Measurements from ENCODE around the gene PI16.

The PI16 gene

DNA sequence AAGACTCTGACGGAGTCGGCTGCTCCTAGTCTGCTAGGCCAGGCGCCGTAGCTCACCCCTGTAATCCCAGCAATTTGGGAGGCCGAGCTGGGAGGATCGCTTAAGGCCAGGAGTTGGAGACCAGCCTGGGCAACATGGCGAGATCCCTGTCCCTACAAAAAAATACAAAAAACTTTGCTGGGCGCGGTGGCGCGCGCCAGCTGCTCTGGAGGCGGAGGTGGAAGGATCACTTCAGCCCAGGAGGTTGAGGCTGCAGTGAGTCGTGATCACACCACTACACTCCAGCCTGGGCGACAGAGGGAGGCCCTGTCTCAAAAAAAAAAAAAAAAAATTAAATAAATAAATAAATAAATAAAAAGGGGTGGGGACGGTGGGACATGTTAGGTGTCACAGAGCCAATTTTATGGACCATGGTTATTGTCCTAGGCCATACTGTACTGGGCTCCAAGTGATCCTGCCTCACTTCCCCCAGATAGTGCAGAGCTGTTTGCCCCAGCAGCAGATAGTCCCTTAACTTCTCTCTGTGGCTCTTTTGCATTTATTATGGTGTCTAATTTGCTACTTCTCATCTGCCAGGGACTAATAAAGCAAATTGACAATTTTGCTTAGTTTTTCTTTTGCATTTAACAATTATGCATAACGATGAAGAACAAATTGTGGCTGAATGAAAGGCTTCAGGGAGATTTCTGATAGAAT is 5.2 kb downstream of the PI16 start:
- DNase-seq, result no peak

DNA sequence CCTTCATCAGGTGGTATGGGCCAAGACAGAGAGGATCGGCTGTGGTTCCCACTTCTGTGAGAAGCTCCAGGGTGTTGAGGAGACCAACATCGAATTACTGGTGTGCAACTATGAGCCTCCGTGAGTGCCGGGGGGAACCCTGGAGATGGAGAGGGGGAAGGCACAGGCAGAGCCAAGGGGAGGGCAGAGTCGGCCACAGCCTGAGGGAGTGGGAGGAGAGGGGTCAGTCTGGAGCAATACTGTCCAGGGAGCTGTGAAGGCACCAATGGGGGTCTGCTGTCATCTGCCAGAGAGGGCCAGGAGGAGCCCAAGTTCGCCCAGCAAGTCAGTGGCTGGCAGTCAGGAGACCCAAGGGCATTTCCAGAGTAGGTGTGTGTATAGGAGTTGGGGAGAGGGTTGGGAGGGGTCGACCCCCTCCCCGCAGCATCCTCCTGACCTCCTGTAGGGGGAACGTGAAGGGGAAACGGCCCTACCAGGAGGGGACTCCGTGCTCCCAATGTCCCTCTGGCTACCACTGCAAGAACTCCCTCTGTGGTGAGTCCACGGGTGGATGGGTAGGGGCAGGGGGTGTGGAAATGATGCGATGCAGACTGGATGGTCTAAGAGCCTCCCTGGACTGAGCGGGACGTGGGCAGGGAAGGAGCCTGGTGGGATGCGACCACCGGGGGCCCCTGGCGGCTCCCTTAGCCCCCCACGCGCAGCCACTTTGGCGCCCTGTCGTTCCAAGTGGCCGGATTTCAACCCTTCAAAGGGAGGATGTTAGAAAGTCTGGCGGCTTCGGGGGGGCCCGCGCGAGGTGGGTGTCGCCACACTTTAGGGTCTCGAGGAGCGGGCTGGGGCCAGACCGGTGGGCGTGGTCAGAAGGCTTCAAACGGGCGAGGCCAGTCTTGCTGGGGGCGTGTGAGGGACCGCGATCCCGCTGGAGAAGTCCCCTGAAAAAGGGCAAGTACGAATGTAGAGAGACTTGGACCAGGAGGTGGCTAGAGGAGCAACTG is 7.2 kb downstream of the PI16 start:
- DNase-seq, result no peak

DNA sequence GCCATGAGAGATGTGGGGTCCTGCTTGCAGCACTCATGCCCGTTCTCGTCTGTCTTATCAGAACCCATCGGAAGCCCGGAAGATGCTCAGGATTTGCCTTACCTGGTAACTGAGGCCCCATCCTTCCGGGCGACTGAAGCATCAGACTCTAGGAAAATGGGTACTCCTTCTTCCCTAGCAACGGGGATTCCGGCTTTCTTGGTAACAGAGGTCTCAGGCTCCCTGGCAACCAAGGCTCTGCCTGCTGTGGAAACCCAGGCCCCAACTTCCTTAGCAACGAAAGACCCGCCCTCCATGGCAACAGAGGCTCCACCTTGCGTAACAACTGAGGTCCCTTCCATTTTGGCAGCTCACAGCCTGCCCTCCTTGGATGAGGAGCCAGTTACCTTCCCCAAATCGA is 8.3 kb downstream of the PI16 start:
- DNase-seq, result peak; percentile 69 to 81

- peak in 1 of 2 donors; percentile 16 for DNase-seq
Observed at GRCh38 chr6:36963451-36964290, 9.1 kb downstream of the PI16 start.

- no peak for DNase-seq
Observed at GRCh38 chr6:36964349-36964748, 9.8 kb downstream of the PI16 start.

- no peak for DNase-seq
Observed at GRCh38 chr6:36964908-36965307, 10.4 kb downstream of the PI16 start.

- no peak for DNase-seq
Observed at GRCh38 chr6:36967301-36967700, 12.8 kb downstream of the PI16 start.

GRCh38 chr6:36967757-36968156 is 13.2 kb downstream of the PI16 start:
- no peak for DNase-seq

DNA sequence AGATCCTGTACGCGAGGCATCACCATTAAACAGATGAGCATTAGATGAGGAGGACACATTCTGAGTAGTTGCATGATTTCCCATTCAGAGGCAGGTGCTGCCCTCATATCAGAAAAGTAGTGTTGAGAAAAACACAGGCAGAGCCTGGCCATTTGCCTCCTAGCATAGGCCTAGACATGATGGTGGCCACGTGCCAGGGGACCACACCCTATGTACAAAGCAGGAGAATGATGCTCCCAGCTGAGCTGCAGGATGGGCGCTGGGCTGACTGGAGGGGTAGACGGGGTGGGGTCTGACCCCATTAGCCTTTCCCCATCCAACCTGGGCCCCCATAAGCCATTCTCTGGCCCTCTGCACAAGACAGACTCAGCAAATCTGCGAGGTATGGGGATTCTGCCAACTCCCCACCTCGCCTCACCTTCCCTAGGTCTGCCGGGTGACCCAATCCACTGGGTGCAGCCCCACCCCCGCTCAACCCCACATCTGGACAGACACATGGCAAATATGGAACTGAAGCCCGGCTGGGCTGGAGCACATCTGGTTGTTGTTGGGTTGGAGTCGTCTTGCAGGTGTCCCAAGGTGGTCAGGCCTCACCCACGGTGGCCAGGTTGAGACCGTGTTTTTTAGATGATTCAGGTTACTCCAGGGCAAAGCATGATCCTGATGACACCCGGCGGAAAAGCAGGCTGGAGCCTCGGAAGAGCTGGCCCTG is 13.9 kb downstream of the PI16 start:
- no peak for DNase-seq

DNA sequence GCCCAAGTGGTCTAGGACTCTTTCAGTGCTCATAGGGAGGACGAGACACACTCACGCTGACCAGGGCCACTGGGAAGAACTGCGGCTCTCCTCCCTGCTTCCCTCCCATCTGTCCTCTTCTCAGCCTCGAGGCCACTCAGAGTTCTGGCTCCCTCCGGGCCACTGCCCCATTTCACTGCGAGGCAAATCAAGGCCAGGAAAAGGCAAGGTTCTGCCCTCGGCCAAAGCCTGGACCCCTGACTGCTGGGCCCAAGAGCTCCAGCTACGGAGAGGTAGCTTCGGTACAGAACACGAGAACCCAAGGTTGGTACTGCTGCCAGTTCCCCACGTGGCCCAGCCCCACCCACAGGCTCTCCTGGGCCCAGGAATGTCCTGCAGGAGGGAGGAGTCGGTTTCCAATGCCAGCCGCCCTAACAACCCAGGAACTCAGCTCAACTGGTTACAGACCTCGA is 14.7 kb downstream of the PI16 start:
- DNase-seq, result no peak

DNA sequence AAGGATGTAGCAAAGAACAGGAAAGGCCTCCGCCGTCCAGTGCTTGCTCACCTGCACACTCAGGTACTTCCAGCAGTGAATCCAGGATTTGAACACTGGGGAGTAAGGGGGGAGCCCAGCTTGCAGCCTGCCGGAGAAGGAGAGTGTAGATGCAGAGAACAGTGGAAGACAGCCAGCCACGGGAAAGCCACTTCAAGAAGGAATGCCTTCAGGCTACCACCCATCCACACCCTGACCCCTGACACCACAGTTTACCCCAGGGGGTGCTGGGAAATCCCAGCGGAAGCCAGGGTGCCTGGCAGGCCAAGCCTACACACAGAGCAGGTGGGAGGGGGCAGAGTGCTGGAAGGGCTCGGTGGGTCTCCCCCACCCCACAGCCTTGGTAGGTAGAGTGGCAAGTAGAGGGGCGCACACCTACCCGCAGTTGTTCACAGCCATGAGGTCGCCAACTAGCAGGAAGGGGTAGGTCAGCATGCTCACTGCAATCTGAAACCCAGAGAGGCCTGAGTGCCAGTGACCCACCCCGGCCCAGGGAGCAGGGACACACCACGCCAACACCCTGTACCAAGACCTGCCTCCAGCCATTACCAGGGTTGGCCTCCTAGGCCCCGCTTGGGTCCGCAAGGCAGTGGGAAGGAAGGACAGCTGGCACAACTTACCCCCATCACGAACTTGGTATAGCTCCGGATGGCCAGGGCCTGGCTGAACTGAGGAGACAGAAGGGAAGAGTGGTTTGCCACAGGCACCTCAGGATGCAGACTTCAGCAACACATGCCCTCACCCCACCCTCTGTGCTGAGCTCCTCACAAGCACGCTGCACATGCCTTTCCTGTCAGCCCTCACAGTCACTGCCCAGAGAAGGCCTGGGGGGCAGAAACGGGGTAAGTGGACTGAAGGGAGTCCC is 15.7 kb downstream of the PI16 start:
- no peak for DNase-seq

- no peak for DNase-seq
Observed at GRCh38 chr6:36970892-36971842, 16.6 kb downstream of the PI16 start.

GRCh38 chr6:36971921-36972673 is 17.6 kb downstream of the PI16 start:
- DNase-seq, result no peak

- no peak for DNase-seq
Observed at GRCh38 chr6:36973190-36973589, 18.7 kb downstream of the PI16 start.

- no peak for DNase-seq
Observed at GRCh38 chr6:36973647-36974046, 19.1 kb downstream of the PI16 start.

DNA sequence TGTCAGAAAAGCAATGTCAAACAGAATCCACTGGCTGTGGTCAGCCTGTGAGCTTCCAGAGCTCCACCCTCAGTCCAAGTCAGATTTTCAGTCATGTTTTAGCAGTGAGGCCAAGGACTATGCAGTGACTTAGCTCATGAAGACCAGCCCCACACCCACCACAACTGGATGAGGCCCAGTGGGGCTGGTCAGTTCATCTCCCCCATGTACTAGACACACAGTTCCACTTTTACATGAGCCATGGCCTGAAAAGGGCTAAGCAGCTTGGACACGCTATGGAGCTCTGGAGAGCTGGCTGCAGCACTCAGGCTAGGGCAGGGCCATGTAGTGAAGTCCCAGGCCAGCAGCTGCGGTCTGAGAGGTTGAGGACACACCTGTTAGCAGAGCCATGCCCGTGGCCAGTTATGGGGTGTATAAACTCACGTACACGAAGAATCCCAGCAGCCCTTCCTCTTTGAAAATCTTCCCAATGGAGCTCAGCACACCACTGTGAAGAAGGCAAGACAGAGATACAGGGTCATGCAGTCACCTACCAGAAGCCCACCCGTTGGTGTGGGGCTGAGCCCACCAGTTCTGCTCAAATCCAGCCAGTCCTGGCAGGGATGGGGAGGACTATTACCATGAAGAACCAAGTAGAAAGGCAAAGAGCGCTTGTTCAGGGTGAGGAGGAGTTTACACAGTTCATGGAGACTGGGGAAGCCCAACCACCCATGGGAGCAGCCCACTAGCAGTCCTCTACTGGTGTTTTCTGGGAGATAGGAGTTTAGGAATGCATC is 20.9 kb downstream of the PI16 start:
- no peak for DNase-seq

DNA sequence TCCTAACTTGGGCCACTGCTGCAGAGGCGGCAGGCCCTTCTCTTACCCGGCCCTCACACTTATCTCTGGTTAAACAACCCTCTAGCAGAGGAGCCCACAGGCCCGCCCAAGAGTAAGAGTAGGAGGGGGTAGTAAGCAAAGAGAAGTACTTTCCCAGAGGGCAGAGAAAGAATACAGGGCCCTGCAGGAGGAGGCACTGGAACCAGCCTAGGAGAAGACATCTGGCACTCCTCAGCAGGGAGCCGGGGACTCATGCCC is 21.4 kb downstream of the PI16 start:
- no peak for DNase-seq

GRCh38 chr6:36976509-36976908 is 22.0 kb downstream of the PI16 start:
- DNase-seq, result no peak

GRCh38 chr6:36976931-36977330 is 22.4 kb downstream of the PI16 start:
- DNase-seq, result no peak

Data from activated CD4-positive, alpha-beta T cell treated with anti-CD3 and anti-CD28 coated beads for 4 hours (primary cell).